AG09319 (cell line): ENCODE measurements around the gene MRPS6.

ENCODE experiments used
- DNase-seq: peaks from one replicate; pipeline ENCODE4 v3.0.0-alpha.2; 2010; ENCODE audit warnings: low read depth; ENCODE audit errors: extremely low read depth
- TF ChIP-seq, protein P1 (sequence below): IDR thresholded peaks from 2 replicates; pipeline ENCODE4 v1.5.1; 2011; ENCODE audit warnings: low read depth, mild to moderate bottlenecking, inconsistent platforms, low read length, moderate library complexity

Gene MRPS6

DNA sequence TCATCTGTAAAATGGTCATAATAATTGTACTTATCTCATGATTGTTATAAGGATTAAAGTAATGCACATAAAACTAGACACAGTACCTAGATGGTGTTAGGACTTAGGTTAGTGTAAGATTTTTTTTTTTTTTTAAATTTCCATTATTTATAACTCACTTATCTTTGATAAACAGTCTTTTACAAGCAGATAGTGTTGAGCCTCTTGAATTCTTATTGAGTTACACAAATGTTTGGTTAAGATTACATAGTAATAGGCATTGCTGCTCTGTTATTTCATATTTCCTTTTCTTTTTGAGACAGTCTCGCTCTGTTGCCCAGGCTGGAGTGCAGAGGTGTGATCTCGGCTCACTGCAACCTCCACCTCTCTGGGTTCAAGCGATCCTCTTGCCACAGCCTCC, 15.4 kb downstream of the MRPS6 start:
- DNase-seq, result no peak
- TF ChIP-seq, protein P1, sequence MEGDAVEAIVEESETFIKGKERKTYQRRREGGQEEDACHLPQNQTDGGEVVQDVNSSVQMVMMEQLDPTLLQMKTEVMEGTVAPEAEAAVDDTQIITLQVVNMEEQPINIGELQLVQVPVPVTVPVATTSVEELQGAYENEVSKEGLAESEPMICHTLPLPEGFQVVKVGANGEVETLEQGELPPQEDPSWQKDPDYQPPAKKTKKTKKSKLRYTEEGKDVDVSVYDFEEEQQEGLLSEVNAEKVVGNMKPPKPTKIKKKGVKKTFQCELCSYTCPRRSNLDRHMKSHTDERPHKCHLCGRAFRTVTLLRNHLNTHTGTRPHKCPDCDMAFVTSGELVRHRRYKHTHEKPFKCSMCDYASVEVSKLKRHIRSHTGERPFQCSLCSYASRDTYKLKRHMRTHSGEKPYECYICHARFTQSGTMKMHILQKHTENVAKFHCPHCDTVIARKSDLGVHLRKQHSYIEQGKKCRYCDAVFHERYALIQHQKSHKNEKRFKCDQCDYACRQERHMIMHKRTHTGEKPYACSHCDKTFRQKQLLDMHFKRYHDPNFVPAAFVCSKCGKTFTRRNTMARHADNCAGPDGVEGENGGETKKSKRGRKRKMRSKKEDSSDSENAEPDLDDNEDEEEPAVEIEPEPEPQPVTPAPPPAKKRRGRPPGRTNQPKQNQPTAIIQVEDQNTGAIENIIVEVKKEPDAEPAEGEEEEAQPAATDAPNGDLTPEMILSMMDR, result no peak

DNA sequence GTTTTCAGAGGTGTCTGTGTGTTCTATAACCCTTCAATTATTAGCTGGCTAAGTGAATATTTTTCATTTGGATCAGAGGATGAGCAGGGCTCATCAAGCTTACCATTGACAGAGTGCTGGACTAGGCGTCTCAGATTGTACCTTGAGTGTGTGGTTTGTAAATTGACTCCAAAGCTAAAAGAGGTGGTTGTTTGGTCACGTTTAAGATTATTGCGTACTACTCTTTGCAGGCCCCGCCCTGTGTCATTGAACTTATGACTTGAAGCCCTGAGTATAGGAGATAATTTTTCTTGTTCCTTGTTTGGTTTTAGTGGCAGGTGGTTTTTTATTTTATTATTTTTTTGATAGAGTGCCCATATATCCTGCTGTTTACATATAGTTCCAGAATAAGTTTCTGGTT, 17.7 kb downstream of the MRPS6 start:
- DNase-seq, result no peak
- TF ChIP-seq, protein P1, result no peak

DNA sequence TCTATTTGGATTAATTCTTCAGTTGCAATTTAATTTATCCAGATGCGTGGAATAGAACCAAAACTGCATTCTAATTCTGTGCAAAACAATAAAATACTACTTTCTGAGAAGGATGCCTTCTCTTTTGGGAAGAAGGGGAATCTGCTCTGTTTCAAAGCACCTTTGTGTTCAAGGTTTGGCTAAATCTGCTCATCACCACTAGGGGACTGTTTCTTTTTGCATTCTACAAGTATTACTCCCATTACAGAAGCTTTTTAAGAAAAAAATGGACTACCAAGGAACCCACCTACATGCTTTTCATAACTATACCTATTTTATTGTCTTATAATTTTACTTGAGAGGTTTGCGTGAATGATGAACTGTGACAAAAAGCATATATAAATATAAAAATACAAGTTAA, 18.2 kb downstream of the MRPS6 start:
- TF ChIP-seq, protein P1, result peak; percentile 24
- DNase-seq, result no peak

GRCh38 chr21:34092262-34092921, 19.0 kb downstream of the MRPS6 start:
- TF ChIP-seq, protein P1, result no peak

DNA sequence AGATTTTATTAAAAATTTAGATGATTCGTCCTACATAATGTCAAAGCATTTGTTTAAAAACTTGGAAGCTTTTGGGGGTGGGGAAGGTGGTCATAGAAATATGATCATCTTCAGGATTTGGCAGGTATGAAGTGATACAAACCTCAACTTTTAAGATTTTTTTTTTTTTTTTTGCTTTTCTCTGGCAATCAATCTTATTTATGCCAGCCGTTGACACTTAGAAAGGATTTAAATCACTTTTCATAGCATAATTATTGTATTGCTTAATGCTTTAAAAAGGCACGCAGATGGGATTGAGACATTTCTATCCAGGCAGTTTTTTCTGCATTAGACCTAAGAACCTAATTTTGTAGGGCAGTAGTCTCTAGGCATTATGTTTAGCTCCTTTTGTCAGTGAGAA, 19.7 kb downstream of the MRPS6 start:
- no peak for DNase-seq
- TF ChIP-seq, protein P1, result no peak

More at GRCh38 chr21:34092262-34092921, 19.0 kb downstream of the MRPS6 start:
- no peak for DNase-seq

GRCh38 chr21:34094949-34095348, 21.6 kb downstream of the MRPS6 start:
- TF ChIP-seq, protein P1, result no peak
- DNase-seq, result no peak

- TF ChIP-seq, protein P1, result no peak
- no peak for DNase-seq
Measured at GRCh38 chr21:34097442-34097841, 24.1 kb downstream of the MRPS6 start.
